AG09309 (cell line): ENCODE data around the gene OSBPL10.

Source experiments
- DNase-seq: peaks from one replicate; pipeline ENCODE4 v3.0.0-alpha.2; 2010; ENCODE audit warnings: low read depth
- H3K4me3 ChIP-seq: 2 replicates; pipeline ENCODE4 v1.5.1; 2011; ENCODE audit warnings: mild to moderate bottlenecking, low read depth, low read length, moderate library complexity; ENCODE audit not compliant: control insufficient read depth
- TF ChIP-seq, protein P1 (sequence below): IDR thresholded peaks from 2 replicates; pipeline ENCODE4 v1.5.1; 2011; ENCODE audit warnings: mild to moderate bottlenecking, low read depth, low read length, inconsistent platforms; ENCODE audit not compliant: insufficient read depth, control insufficient read depth; ENCODE audit errors: missing control alignments

OSBPL10 gene

DNA sequence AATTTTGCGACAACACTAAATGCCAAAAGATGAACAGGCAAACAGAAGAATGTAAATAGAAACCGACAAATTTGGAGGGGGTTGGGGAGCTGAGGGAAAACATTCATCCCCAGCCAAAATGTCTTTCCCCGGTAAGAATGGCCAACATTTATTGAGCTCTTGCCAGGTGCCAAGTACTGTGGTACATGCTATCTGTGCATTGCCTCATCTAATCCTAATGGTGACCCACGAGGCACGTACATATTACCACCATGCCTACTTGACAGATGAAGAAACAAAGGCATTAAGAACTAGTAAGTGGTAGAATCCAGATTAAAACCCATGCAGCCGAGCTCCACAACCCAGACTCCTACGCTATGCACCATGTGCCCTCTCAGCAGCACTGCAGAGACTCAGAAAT, 242.7 kb downstream of the OSBPL10 start:
- DNase-seq = no peak
- TF ChIP-seq, protein P1, sequence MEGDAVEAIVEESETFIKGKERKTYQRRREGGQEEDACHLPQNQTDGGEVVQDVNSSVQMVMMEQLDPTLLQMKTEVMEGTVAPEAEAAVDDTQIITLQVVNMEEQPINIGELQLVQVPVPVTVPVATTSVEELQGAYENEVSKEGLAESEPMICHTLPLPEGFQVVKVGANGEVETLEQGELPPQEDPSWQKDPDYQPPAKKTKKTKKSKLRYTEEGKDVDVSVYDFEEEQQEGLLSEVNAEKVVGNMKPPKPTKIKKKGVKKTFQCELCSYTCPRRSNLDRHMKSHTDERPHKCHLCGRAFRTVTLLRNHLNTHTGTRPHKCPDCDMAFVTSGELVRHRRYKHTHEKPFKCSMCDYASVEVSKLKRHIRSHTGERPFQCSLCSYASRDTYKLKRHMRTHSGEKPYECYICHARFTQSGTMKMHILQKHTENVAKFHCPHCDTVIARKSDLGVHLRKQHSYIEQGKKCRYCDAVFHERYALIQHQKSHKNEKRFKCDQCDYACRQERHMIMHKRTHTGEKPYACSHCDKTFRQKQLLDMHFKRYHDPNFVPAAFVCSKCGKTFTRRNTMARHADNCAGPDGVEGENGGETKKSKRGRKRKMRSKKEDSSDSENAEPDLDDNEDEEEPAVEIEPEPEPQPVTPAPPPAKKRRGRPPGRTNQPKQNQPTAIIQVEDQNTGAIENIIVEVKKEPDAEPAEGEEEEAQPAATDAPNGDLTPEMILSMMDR = no peak
- H3K4me3 ChIP-seq = no peak overlapping the region

DNA sequence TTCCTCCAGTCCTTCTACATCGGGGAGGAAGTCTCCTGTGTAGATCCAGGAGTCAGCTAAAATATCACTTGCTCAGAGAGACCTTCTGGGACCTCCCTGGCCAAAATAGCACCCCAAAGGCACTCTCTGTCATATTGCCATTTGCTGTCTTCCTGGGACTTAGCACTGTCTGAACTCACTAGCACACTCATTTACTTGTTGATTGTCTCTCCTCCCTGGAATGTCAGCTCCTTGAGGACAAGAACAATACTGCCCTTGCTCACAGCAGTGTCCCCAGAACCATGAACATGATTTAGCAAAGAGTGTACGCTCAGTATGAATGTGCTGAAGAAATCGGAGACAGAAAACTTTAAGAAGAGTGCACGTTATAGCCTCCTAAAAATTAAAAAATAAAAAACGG, 245.4 kb downstream of the OSBPL10 start:
- TF ChIP-seq, protein P1 = no peak
- DNase-seq = no peak
- no peak overlapping the region for H3K4me3 ChIP-seq

DNA sequence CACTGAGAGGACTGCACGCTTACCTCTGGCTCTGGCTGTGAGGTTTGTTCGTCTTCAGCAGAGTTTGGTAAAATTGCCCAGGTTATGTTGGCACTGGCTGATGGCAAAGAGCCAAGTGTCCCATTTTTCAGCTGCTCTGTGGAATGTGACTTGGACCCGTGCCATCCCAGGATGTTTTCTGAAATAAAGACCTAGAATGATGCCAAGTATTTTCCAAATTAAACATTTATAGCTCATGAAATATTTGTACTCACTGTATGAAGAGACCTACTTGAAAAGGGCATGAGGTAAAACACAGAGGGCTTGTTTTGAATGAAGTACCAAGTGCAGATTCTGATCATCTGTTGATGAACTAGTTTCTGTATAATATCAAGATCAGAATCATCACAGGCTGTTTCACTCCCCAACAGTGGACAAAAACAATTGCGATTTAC, 247.8 kb downstream of the OSBPL10 start:
- no peak overlapping the region for H3K4me3 ChIP-seq
- no peak for DNase-seq
- TF ChIP-seq, protein P1 = no peak

DNA sequence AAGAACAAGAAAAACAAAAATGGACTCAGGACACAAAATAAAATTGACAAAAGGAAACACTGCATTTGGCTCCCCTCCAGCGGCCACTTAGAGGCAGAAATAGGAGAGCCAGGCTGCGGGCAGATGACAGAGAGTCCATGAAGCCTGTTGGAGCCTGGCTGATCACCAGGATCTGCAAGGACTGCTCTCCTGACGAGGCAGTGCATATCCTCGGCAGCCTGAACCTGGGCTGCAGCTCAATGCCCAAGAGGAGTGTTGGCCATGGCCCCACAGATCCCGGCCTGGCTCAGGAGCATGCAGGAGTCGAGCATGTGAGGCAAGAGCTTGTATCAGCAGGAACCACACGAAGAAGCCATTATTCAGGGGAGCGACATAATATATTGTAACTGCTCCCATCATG, 248.5 kb downstream of the OSBPL10 start:
- DNase-seq = no peak
- TF ChIP-seq, protein P1 = no peak
- no peak overlapping the region for H3K4me3 ChIP-seq

DNA sequence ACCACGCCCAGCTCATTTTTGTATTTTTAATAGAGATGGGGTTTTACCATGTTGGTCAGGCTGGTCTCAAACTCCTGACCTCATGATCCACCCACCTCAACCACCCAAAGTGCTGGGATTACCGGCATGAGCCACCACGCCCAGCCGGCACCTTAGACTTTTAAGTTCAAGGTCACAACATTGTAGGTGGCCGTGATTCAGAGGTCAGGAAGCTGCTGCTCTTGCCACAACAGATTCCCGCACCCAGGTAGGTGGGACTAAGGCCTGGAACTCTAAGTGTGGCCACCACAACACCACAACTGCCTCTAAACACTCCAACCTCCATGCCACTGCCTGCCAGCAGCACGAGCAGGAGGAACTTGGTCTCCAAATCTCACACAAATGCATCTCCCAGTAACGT, 251.5 kb downstream of the OSBPL10 start:
- DNase-seq = no peak
- TF ChIP-seq, protein P1 = no peak
- no peak overlapping the region for H3K4me3 ChIP-seq

DNA sequence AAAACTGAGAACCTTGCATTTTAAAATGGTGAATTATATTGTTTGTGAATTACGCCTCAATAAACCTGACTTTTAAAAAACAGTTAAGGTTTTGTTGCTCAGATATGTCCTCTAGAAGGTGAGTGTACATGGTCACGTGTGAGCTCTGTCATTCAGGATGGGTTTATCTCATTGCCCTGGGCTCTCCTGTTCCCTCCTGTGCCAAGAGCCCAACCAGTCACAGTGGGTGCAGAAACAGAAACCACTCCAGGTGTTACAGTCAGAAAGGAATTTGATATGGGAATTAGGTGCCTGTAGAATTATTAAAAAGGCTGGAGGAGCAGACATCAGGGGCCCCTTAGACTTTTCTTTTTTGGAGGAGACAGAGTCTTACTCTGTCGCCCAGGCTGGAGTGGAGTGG, 252.0 kb downstream of the OSBPL10 start:
- DNase-seq = no peak
- TF ChIP-seq, protein P1 = no peak
- H3K4me3 ChIP-seq = no peak overlapping the region

DNA sequence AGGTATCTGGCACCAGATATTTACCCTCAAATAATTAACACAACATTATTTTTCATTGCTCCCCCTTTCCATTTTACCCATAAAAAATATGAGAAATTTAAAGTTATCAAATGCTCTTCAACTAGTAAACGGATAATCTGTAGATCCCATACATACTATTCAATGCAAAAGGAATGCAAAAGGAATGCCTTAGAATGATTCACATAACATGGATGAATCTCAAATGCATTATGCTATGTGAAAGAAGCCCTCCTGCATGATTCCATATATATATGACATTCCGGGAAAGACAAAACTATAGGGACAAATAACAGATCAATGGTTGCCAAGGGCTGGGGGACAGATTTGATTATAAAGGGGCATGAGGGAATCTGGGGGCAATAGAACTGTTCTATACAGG, 252.7 kb downstream of the OSBPL10 start:
- no peak overlapping the region for H3K4me3 ChIP-seq
- TF ChIP-seq, protein P1 = no peak
- no peak for DNase-seq
